AG08396 (cell line): ENCODE results near the gene FOXRED2.
"Not testable (repeated sequence)": the region's sequence is repeated elsewhere in the genome, so short reads cannot be mapped to it uniquely, and the experiment has no call there.

ENCODE experiments used
- DNase-seq: peaks from one replicate; pipeline ENCODE4 v3.0.0; 2012; ENCODE audit warnings: low spot score, mixed read lengths

The FOXRED2 gene

GRCh38 chr22:36469094-36469710 is 37.6 kb downstream of the FOXRED2 start:
- DNase-seq: no peak

- peak; percentile 85 for DNase-seq
Observed at GRCh38 chr22:36467946-36468345, 38.9 kb downstream of the FOXRED2 start.

GRCh38 chr22:36467042-36467810 is 39.6 kb downstream of the FOXRED2 start:
- DNase-seq: peak; percentile 78

- DNase-seq: no peak
Observed at GRCh38 chr22:36466258-36466657, 40.6 kb downstream of the FOXRED2 start.

- DNase-seq: peak; percentile 85
Observed at GRCh38 chr22:36465232-36466021, 41.4 kb downstream of the FOXRED2 start.

GRCh38 chr22:36464715-36465231 is 42.1 kb downstream of the FOXRED2 start:
- DNase-seq: no peak

GRCh38 chr22:36463783-36464184 is 43.1 kb downstream of the FOXRED2 start:
- DNase-seq: no peak

- peak; percentile 75 for DNase-seq
Observed at GRCh38 chr22:36461665-36462649, 44.9 kb downstream of the FOXRED2 start.

- DNase-seq: no peak
Observed at GRCh38 chr22:36460202-36460601, 46.6 kb downstream of the FOXRED2 start.

- peak; percentile 55 for DNase-seq
Observed at GRCh38 chr22:36457688-36458450, 49.0 kb downstream of the FOXRED2 start.

GRCh38 chr22:36456464-36456845 is 50.4 kb downstream of the FOXRED2 start:
- no peak for DNase-seq

GRCh38 chr22:36455571-36456463 is 51.0 kb downstream of the FOXRED2 start:
- no peak for DNase-seq

GRCh38 chr22:36454916-36455570 is 51.8 kb downstream of the FOXRED2 start:
- peak; percentile 86 for DNase-seq

GRCh38 chr22:36453855-36454378 is 52.9 kb downstream of the FOXRED2 start:
- no peak for DNase-seq

- DNase-seq: peak; percentile 37
Observed at GRCh38 chr22:36452978-36453607, 53.7 kb downstream of the FOXRED2 start.

GRCh38 chr22:36452250-36452977 is 54.4 kb downstream of the FOXRED2 start:
- DNase-seq: no peak

GRCh38 chr22:36450923-36451322 is 55.9 kb downstream of the FOXRED2 start:
- DNase-seq: not testable (repeated sequence)
